HG03135 (cell line): Measurements from ENCODE around the gene IL16.

Experiments used
- ATAC-seq: cut with Tn5 transposase; IDR thresholded peaks from one replicate; pipeline ENCODE4 v1.9.1; 2021; ENCODE audit warnings: mild to moderate bottlenecking, moderate library complexity; ENCODE audit not compliant: unreplicated experiment

Gene IL16

DNA sequence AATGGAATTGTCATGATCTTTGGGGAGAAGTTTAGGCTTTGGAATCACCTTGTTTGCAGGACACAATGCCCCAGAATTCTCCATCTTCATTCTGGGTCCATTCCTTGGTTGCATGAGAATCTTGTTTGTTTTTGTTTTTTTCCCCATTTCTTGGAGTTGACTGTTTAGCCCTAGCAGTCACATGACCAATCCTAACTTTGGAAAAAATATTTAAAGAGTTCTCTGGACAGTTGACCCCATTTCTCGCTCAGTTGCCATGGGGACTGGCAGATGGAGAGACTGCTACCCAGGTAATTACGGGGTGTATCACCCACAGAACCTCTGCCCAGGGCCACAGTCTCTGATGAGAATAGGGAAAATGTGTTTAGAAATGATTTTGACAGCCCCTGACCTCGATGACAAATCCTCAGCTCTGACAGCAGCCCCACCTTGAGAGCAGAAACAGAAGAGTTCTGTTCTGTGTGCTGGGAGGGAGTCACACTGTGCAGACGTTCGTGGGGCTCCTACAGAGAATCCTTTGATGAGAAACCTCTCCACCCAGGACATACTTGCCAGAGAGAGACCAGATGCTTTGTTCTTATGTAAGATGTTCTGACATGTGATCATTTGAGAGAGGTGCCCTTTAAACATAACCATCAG lies 57.7 kb downstream of the IL16 start:
- no peak for ATAC-seq

DNA sequence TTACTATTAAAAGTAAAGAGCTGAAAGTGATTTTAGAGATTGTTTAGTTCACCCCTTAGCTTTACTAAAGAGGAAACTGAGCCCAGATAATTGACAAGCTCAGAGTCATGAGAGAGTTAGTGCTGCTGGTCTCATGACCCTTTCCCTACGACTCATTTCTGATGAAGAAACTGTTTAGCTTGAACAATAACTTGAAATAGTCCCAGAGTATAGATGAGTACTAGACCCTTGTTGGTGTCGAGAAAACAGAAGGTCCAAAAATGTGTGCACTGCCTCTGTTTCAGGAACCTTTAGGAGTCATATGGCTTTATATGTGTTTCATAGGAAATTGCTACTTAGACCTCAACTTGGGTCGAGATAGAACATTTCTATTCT lies 58.2 kb downstream of the IL16 start:
- no peak for ATAC-seq

DNA sequence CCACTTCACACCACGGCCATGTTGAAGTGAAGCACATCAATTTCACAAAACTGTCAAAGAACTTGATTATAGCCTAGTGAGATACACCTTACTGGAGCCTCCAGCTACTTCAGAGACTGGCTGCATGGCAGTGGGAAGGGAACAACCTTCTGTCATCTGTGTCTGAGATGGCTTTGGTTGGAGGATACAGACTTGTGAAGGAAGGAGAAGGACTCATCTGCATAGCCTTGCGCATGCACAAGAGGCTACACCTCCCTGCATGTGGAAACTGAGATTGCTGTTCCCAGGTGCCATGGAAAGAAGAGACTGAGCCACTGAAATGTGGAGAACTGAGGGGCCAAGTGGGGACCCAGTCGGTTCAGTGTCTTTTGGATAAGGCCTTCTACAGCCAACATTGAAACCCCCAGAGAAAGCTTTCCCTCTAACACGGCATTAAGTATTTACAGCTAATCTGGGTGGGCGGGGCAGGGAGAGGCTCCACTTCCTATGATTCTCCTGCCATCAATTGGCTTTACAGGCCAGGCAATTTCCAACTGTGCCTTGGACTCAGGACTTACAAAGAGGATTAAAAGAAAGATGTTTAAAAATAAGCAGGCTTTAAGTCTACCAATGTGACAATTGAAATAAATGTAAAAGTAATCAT lies 58.8 kb downstream of the IL16 start:
- ATAC-seq: no peak

DNA sequence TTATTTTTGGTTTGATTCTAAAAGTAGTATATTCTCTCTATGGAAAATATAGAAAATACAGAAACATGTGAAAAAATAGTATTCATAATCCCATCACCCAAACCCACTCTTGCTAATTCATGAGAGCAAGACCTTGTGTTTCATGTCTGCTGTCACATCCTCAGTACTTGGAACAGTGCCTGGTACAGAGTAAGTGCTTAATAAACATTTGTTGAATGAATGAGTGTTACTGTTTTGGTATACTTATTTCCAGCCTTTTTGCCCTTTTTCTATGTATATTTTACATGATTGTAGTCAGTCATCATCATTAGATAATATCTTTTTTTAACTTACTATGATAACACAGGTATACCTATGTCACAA lies 59.3 kb downstream of the IL16 start:
- ATAC-seq: no peak

DNA sequence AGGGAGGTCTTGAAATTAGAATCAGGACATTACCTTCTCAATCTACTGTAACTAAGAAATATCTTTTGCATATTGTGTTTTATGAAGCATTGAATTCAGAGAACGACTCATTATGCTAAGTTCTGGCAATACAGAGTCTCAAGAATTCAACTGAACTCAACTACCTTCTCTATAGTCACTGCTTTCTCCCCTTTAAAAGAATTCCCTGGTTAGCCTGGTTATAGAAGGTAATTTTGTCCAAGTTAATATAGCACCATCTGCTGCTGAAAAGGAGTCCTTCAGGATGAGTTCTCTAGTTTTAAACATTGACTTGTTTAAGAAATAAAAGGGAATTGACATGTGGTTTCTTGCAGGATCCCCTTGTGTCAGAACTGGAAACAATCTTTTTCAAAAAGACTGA lies 60.2 kb downstream of the IL16 start:
- ATAC-seq: no peak

DNA sequence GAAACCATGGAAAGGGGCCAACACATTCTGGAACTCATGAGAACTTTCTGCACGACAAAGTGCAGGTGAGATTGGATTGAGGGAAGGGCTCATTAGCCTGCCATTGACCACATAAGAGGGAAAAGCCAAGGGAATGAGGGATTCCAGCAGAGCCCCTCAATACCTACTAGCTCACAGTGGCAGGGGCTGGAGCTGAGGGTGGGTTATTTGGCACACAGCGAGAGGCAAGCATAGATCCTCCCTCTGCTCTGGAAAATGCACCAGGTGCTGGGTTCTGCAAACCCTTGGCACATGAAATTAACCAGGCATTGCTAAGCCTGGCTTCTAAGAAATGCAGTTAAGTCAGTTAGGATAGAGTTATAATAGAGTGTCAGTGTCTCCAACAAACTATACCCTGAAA lies 60.8 kb downstream of the IL16 start:
- ATAC-seq: no peak

DNA sequence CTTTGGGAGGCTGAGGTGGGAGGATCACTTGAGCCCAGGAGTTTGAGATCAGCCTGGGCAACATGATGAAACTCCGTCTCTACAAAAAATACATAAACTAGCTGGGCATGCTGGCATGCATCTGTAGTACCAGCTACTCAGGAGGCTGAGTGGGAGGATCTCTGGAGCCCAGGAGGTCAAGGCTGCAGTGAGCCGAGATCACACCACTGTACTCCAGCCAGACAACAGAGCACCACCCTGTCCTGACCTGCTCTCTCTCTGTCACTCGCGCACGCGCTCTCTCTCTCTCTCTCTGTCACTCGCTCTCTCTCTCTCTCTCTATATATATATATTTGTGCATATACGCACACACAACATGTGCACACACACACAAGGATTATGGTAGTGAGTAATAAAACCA lies 61.8 kb downstream of the IL16 start:
- no peak for ATAC-seq

DNA sequence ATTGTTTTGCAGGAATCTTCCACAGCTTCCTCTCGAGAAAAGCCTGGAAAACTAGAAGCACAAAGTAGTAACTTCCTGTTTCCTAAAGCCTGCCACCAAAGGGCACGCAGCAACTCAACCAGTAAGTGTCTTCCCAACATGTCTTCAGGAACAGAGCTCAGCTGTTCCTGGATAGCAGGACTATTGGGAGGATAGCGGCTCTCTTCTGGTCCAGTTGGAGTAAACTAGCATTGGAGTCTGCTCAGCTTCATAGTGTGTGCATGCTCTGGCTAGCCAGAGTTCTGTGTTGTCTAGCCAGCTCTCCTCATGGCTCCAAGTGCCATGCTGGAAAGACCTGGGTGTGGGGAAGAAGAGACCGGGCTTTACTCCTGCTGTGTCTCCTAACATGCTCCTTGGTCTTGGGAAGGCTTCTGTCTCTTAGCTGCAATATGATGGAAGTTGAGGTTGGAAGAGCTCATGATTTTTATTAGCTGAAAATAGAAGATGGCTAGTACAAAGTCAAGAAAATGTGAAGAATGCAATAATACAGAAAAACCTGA lies 63.1 kb downstream of the IL16 start:
- ATAC-seq: no peak

DNA sequence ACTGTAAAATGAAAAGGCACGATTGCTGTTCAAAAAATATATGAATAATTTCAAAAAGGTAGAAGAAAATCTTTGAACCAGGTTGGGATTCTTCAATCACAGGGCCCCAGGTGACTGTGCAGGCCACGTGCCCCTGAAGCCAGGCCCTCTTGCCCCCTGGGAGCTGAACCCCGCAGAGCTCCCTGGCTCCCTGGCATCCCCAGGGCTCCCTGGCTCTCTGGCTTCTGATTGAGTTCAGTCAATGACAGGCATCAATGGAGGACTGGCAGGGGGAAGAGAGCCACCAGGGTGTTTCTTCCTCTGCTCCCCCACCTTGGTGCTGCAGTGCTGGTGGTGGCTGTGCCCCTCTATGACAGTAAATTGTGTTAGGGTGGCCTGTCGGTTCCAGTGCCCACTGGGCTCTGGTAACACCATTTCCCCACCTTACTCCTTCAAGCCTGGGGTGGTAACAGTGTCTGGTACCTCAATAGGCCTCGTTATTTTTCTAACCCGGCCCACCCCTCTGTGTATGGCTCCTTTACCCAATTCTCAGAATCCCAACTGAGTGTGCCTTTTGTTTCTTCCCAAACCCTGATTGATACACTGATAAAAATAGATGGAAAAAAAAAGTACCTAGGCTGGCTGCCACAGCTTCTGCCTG lies 64.6 kb downstream of the IL16 start:
- ATAC-seq: no peak

DNA sequence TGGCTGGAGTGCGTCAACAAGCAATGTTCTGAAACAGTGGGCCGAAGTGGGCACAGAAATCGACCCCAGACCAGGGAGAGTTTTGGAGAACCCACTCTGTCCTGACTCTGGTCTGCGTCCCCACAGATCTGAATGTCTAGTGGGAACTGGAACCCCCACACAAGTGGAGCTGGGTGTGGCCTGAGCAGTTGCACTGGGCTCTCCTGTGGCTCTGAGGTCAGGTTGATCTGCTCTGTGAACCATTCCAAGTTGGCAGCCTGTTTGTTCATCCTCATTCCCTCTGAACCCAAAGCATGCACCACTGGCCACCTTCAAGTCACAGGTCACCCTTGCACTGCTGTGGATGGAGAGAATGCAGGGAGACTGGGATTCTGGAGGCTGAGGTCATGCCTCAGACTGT lies 66.8 kb downstream of the IL16 start:
- ATAC-seq: no peak

DNA sequence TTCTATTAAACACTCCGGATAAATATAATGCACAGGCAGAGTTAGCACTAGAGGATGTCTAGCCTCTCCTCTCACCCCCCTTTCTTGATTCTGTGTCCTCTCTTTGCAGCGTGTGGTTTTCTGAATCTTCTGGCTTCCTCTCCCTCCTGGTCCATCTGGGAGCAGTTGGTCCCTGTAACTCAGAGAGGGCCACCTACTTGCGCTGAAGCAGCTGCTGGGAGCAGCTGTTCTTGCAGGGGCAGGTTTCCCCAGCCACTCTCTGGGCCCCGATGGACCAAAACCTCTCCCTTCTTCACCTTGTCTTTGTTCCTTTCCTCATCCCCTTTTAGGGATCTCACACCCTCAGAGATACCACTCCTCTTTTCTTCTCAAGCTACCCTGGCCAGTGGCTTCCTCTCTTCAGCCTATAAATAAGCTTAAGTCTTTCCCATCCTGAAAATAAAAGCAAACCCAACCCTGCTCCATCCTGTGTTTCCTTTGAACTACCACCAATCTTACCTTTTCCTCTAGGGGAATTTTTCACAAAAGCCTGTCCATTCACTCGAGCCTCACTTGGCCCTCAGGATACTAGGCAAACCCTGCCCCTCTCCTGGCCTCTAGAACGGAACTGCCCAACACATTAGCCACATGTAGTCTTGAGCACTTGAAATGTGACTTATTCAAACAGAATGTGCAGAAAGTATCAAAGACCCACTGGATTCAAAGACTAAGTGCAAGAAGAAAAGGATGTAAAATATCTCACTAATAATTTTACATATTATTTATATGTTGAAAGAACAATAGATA lies 67.6 kb downstream of the IL16 start:
- no peak for ATAC-seq

DNA sequence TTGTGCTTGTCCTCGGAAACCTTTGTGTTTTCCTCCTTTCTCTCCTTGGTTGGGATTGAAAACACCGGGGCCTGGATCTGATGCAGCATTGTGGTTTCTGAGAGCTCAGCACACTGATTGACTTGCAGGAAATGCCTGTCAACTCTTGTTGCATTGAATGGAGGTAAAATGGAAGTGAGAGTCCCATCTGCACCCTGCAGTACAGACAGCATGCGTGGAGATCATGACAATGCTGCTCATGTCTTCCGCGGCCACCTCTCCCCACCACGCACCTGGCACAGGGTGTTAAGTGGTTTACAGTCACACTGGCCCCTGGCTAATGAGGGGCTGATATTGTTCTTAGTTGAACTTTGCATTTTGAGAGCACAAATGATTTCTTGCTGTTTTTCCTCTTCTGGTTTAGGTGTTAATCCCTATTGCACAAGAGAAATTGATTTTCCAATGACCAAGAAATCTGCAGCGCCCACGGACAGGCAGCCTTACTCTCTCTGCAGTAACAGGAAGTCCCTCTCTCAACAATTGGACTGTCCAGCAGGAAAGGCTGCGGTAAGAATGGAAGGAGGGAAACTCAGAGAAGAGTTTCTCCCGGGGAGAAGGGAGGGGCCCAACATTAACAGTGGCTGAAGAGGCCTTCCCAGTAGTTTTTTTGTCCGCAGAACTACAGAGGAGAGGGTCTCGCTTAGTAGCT lies 68.7 kb downstream of the IL16 start:
- no peak for ATAC-seq

DNA sequence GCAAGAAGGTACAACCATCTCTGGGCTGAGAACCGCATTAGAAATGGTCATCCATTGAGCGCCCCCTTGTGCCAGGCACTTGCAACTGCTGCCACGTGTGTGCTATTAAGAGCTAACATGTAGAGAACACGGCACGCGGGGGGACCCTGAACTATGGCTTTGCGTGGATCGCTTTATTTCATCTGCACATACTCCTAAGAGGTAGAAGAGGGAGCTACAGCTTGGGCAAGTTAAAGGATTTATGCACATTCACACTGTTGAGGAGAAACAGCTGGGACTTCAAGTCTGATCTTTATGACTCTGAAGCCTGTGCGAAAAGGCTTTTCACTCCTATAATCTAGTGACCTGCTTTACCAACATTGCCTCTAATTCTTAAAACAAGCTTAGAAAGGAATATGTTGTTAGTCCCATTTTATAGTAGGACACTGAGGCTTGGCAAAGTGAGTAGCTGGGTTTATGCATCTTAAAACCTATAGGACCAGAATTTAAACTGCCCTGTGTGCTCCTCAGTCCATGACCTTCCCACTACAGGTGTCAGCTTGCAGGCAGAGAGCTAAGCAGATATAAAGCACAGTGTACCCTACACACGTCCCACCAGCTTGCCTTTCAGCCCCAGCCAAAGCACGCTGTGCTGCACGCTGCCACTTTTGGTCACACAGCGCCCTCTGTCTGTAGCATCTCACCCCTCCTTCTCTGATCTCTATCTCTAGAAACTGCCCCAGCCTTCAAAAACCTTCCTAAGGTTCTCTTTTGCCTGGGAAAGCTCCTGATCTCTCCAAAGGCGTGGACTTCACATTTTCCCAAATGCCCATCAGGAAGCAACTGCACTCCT lies 69.5 kb downstream of the IL16 start:
- peak; percentile 73 for ATAC-seq

DNA sequence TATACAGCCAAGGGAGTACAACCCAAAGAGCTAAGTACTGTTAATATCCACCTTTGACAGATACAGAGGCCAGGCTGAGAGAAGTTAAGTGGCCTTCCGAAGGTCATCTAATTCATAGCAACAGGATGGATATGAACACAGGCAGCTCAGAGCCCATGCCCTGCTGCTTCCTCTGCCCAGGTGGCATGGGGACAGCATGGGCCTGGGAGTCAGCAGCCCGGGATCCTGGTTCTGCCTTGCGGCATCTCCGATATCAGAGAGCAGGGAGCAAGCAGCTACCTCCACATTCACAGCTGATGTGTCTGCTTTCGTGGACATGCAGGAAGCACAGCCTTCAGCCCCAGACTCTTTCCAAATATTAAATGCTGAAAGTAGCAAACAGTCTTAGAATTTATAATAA lies 71.7 kb downstream of the IL16 start:
- no peak for ATAC-seq

DNA sequence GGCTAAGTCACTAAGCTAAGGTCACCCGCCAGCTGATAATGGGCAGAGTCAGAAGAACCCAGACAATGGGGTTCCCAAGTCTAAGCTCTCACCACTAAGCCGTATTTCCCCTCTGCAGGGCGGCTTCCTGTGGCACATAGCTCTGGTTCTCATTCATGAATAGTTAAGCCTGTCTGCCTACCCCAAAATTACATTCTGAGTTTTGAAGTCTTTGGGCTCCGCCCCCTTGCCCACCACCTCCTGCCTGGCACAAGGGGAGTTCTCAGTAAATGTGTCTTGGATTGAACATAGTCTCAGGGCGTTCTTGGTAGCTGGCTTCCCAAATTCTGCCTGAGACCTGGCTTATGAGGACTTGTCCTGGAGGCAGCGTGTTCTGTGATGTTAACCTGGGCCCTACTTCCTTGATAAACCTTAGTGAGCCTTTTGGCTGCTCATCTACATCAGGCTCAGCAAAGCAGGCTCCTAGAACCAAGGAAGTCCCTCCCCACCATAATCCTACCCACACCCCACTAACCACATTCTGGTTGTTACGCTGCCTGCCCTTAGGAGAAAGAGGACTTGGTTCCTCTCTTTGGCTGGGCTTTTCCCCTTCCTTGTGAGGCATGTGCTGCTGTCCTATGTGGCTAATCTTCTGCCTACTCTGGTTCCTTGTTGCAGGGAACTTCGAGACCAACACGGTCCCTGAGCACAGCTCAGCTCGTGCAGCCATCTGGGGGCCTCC lies 72.4 kb downstream of the IL16 start:
- no peak for ATAC-seq

DNA sequence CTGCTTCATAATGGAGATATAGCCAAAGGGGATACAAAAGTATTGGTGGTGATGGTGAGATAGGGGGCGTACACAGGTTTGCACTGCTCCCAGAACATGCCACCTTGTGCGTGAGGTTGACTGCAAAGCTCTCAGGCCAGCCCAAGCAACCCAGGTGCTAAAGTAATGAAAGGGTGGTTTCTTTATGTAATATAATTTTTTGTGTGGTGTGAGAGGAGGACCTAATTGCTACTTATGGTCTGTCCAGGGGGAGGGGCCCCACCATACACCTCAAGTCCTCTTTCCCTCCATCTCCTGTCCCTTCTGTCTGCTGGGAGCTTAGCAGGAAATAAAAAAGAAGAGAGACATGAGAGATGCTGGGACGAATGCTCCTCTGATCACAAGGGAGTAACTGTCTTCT lies 73.5 kb downstream of the IL16 start:
- no peak for ATAC-seq

DNA sequence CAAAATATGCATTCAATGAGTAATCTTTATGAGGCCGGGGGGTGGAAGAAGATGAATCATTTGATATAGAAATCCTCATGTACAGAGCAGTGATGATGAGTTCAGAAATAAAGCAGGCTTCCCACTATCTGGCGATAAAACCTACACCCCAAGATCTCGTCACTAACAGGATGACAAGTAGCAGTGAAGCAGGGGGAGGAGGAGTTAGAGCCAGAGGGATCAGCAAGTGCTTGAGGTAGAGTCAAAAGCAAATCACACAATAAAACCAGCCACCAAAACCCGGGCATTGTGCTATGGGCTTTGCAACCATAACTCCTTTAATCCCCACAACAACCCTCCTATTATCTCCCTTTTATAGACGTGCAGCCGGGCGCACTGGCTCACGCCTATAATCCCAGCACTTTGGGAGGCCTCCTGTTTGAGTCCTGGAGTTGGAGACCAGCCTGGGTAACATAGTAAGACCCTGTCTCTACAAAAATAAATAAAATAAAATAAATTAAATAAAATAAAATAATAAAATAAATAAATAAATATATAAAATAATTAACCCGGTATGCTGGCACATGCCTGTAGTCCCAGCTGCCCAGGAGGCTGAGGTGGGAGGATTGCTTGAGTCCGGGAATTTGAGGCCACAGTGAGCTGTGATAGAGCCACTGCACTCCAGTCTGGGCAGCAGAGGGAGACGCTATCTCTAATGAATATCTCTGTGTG lies 74.3 kb downstream of the IL16 start:
- no peak for ATAC-seq

DNA sequence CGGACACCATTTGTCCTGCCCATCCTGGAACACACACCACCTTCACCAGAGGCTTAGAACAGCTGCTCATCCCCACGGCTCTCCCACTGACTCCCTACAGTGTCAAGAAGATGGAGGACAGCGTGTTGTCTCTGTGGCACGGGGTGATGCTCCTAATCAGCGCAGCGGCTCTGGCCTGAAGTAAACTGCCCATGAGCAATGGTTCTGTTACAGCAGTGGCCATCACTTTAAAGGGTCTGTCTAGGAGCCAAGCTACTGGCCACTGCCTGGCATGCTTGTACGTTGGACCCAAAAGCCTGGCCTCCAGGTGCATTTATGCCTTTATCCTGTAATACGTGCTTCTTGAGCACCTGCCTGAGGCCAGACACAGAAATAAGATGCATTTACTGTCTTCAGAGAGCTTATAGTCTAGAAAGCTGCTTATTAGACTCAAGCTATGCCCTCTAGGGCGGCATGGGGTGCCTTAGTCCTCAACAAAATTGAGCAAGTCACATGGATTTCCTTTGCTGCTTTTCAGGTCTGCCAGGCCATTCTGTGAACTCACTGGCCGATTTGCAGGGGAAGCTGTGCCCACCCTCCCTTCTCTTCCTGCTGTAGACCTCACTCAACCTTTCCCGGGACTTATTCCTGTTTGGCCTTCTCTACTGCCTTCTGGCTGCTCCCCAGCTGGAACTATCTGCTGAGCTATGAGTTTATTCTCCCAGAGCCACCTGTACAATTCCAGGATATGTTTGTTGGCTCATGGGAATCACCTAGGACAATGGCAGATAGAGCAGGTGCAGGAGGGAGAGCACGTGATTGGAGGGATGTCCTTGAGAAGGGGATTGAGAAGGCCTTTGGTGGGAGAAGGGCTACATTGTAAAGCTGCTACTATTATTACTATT lies 75.3 kb downstream of the IL16 start:
- no peak for ATAC-seq
